HEK293T (cell line): ENCODE results near the gene RAD51B.

Experiments used
- CTCF ChIA-PET: fragments of 350-600 bp; formaldehyde crosslinking; extraction: SDS; loops from one replicate; lab custom pipeline; 2021; ENCODE audit warnings: antibody characterized with exemption, inconsistent platforms; lab: Yijun Ruan, JAX
- POLR2A ChIA-PET: fragments of 350-600 bp; formaldehyde crosslinking; extraction: SDS; loops from one replicate; lab custom pipeline; 2020; ENCODE audit warnings: antibody characterized with exemption, inconsistent platforms; lab: Yijun Ruan, JAX
- DNase-seq: peaks from one replicate; pipeline ENCODE4 v3.0.0; 2012; ENCODE audit warnings: mixed read lengths; ENCODE audit errors: extremely low spot score
- ARNT ChIP-seq: fragments of 450-650 bp; IDR thresholded peaks from 2 replicates; pipeline ENCODE4 v1.6.1; 2017; ENCODE audit warnings: mild to moderate bottlenecking
- BHLHE40 ChIP-seq: fragments of 450-650 bp; IDR thresholded peaks from 2 replicates; pipeline ENCODE4 v1.6.1; 2016; ENCODE audit warnings: mild to moderate bottlenecking, moderate library complexity, borderline replicate concordance
- CTBP1 ChIP-seq: fragments of 450-650 bp; IDR thresholded peaks from 2 replicates; pipeline ENCODE4 v1.6.1; 2016; ENCODE audit warnings: borderline replicate concordance
- ELF4 ChIP-seq: fragments of 450-650 bp; IDR thresholded peaks from 2 replicates; pipeline ENCODE4 v1.6.1; 2017; ENCODE audit warnings: antibody characterized with exemption
- FOXA1 ChIP-seq: fragments of 450-650 bp; IDR thresholded peaks from 2 replicates; pipeline ENCODE4 v1.6.1; 2016; ENCODE audit warnings: mild to moderate bottlenecking
- FOXK2 ChIP-seq: fragments of 450-650 bp; IDR thresholded peaks from 2 replicates; pipeline ENCODE4 v1.6.1; 2016; ENCODE audit warnings: mild to moderate bottlenecking
- FOXM1 ChIP-seq: fragments of 450-650 bp; IDR thresholded peaks from 2 replicates; pipeline ENCODE4 v1.6.1; 2017; ENCODE audit warnings: mild to moderate bottlenecking, borderline replicate concordance
- HDGF ChIP-seq: fragments of 450-650 bp; IDR thresholded peaks from 2 replicates; pipeline ENCODE4 v1.6.1; 2017; ENCODE audit warnings: antibody characterized with exemption, borderline replicate concordance
- L3MBTL2 ChIP-seq: fragments of 450-650 bp; conservative IDR thresholded peaks from 2 replicates; pipeline ENCODE4 v1.6.1; 2016; ENCODE audit warnings: mild to moderate bottlenecking
- LEF1 ChIP-seq: fragments of 450-650 bp; IDR thresholded peaks from 2 replicates; pipeline ENCODE4 v1.6.1; 2017; ENCODE audit warnings: mild to moderate bottlenecking, borderline replicate concordance
- NFRKB ChIP-seq: fragments of 450-650 bp; IDR thresholded peaks from 2 replicates; pipeline ENCODE4 v1.6.1; 2016; ENCODE audit warnings: mild to moderate bottlenecking, moderate library complexity
- SP1 ChIP-seq: fragments of 450-650 bp; IDR thresholded peaks from 2 replicates; pipeline ENCODE4 v1.6.1; 2017
- SUZ12 ChIP-seq: fragments of 450-650 bp; IDR thresholded peaks from 2 replicates; pipeline ENCODE4 v1.6.1; 2016; ENCODE audit warnings: mild to moderate bottlenecking
- TARDBP ChIP-seq: fragments of 450-650 bp; IDR thresholded peaks from 2 replicates; pipeline ENCODE4 v1.6.1; 2016
- ZNF384 ChIP-seq: fragments of 450-650 bp; IDR thresholded peaks from 2 replicates; pipeline ENCODE4 v1.6.1; 2016
- TF ChIP-seq, protein P1 (sequence below): fragments of 450-650 bp; IDR thresholded peaks from 2 replicates; pipeline ENCODE4 v1.6.1; 2016

The RAD51B gene

DNA sequence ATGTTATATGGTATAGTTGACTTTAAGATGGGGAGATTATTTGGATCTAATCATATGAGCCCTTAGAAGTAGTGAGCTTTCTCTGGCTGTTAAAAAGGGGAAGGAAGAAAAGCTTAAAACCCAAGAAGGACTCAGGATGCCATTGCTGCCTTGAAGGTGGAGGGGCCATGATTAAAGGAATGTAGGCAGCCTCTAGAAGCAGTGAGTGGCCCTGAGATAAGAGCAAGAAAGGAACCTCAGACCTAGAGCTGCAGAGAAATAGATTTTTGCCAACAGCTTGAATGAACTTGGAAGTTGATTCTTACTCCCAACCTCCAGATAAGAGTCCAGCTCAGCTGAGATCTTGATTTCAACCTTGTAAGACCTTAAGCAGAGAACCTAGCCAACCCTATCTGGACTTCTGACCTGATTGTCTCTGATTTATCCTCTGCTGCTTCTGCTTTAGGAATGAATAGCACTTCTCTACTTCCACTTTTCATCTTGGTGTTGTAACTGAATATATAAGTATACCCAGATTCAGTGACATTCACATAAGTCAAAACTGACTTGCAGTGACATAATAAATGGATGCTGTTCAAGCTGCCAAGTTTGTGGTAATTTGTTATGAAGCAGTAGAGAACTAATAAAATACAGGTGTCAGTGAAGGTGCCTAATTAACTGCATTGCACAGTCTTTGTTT, 33.5 kb downstream of the RAD51B start:
- no peak for TF ChIP-seq NFRKB
- no peak for TF ChIP-seq BHLHE40
- no peak for TF ChIP-seq TARDBP
- no peak for TF ChIP-seq FOXK2
- TF ChIP-seq ZNF384 = no peak
- TF ChIP-seq ELF4 = no peak
- TF ChIP-seq HDGF = no peak
- TF ChIP-seq, protein P1, sequence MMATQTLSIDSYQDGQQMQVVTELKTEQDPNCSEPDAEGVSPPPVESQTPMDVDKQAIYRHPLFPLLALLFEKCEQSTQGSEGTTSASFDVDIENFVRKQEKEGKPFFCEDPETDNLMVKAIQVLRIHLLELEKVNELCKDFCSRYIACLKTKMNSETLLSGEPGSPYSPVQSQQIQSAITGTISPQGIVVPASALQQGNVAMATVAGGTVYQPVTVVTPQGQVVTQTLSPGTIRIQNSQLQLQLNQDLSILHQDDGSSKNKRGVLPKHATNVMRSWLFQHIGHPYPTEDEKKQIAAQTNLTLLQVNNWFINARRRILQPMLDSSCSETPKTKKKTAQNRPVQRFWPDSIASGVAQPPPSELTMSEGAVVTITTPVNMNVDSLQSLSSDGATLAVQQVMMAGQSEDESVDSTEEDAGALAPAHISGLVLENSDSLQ = no peak
- TF ChIP-seq LEF1 = no peak
- no peak for TF ChIP-seq CTBP1
- TF ChIP-seq FOXM1 = no peak
- no peak for TF ChIP-seq SUZ12
- TF ChIP-seq SP1 = no peak
- no peak for TF ChIP-seq ARNT
- TF ChIP-seq FOXA1 = no peak
- TF ChIP-seq L3MBTL2 = no peak
- ChIA-PET POLR2A (no interaction called here), CTCF (no interaction called here)
- DNase-seq = no peak

DNA sequence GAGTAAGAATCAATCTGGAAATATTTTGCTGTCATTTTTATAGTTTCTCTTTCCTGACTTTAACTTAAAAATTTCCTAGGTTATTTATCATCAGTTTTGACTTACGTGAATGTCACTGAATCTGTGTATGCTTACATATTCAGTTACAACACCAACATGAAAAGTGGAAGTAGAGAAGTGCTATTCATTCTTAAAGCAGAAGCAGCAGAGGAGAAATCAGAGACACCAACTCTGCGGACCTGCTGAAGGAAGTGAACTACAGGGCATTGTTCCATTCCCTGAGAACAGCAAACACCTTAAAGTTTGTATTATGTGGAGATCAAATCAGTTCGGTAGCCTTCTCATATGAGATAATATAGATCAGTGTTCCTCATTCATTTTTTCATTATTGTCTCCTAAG, 34.1 kb downstream of the RAD51B start:
- TF ChIP-seq ZNF384 (no peak), HDGF (no peak), FOXK2 (no peak), FOXM1 (no peak), TARDBP (no peak), ELF4 (no peak), FOXA1 (no peak)
- POLR2A ChIA-PET = no interaction called here
- CTCF ChIA-PET = no interaction called here
- DNase-seq = no peak

GRCh38 chr14:67856827-67857226, 37.2 kb downstream of the RAD51B start:
- TF ChIP-seq CTBP1 (no peak), SUZ12 (no peak), ELF4 (no peak), ARNT (no peak), L3MBTL2 (no peak), HDGF (no peak), NFRKB (no peak), BHLHE40 (no peak), SP1 (no peak), LEF1 (no peak), FOXK2 (no peak), FOXA1 (no peak), FOXM1 (no peak), ZNF384 (no peak), TARDBP (no peak)
- TF ChIP-seq, protein P1 = no peak
- ChIA-PET POLR2A (no interaction called here), CTCF (no interaction called here)
- no peak for DNase-seq

DNA sequence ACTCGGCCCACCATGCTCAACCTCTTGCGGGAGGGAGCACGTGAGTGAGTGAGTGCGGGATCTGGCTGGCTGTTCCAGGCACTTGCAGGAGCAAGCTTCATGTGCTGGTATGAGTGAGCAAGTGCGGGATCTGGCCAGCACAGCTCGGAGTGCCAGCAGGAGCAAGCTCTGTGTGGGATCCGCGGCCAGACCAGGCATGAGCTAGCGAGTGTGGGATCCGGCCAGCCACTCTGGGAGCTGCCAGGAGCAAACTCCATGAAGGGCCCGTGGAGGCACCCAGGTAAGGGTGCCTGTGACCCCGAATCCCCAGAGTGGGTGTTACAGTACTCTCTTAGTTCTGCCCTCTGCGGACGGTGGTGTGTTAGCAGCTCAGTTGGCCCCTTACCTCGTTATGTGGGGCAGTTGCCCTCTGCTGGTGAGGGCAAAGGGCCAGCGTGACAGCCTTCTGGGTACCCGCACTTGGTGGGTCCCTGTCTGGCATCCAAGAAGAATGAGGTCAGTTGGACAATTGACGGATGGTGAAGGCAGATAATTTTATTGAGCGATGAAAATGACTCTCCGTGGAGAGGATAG, 38.3 kb downstream of the RAD51B start:
- DNase-seq = no peak
- CTCF ChIA-PET = no interaction called here

DNA sequence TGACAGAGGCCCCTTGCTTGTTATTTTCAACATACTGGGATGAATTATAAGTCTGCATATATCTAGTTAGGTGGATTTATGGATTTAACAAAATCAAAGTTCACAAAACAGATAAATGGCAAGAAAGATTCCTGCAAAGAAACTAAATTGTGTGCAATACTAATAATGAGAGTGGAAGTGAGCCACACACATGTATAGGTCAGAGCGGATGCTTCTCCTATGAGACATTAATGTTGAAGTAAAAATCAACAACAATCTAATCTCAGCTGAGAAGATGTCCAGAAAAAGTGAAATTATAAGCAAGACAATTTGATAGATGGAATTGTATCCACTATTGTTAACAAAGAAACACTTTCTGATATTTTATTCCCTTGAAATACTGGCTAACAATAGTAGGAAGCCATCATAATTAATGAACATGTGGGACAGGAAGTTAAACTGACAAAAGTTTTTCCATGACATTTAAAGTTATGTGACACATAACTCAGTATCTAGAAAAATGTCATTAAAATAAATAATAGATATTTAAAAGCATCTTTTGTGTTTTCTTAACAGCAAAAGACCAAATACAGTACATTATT, 39.7 kb downstream of the RAD51B start:
- DNase-seq = no peak
- CTCF ChIA-PET = no interaction called here
- no peak for TF ChIP-seq CTBP1
- TF ChIP-seq BHLHE40 = no peak
- no peak for TF ChIP-seq TARDBP
- no peak for TF ChIP-seq ARNT
- POLR2A ChIA-PET = no interaction called here

More for the DNA sequence above, 38.3 kb downstream of the RAD51B start:
- TF ChIP-seq FOXA1 (no peak), FOXM1 (no peak), SP1 (no peak), ELF4 (no peak), ARNT (no peak), HDGF (no peak), BHLHE40 (no peak), LEF1 (no peak), TARDBP (no peak)
- TF ChIP-seq, protein P1 = no peak
- POLR2A ChIA-PET = no interaction called here

DNA sequence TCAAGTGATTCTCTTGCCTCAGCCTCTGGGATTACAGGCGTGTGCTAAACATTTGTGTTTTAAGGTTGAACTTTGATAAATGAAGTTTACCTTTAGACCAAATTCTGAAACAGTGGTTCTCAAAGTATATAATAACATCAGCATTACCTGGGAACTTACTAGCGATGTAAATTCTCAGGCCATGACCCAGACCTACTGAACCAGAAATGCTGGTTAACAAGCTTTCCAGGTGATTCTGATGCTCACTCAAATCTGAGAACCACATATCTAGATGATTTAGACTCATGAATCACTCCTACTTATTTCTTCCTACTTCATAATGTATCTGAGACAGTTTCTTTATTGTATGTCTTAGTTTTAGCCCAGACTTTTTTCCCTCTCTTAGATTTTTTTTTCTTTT, 43.6 kb downstream of the RAD51B start:
- DNase-seq = no peak
- POLR2A ChIA-PET = no interaction called here
- CTCF ChIA-PET = no interaction called here
- TF ChIP-seq FOXM1 (no peak), ZNF384 (no peak)
